ENCODE results near the gene ADAMTS15. TPM values are rescaled to one million over a fixed set of nuclear protein-coding genes. Genes with fewer than 3 reads are reported as not detected.

The ADAMTS15 gene
- total and polyA plus RNA-seq, 7 donors: 0.46 to 8.9 (median 2.4) TPM

DNA sequence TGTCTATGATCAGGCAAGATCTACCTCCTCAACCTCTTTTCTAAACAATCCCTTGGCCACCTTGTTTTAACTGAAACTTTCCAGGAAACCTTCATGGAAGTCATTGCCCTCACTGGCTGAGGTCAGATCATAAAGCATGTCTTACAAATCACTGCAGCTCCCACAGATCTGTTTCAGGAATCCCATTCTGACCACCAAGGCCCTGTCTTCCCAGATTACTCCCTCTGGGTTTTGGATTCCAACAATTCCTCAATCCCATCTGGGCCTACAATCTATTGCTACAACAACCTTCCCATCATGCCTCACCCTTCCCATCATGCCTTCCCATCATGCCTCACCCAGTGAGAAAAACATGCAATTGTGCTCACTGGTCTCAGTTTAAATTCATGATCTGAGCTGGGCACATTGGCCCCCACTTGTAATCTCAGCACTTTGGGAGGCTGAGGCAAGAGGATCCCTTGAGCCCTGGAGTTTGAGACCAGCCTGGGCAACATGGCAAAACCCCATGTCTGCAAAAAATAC is 15.9 kb downstream of the ADAMTS15 start:
- Histone ChIP-seq H3K9me3 (no peaks in the 10 kb centered on the region), H3K36me3 (peaks cover 0 to 22% (median 4%) of the 10 kb centered on the region in 4 donors), H3K4me1 (no peaks in the 10 kb centered on the region), H3K27me3 (no peaks in the 10 kb centered on the region), H3K4me3 (no peak overlapping the region), H3K27ac (no peak overlapping the region)
- intact Hi-C loops (cut with DNase I): no loop called here
- no peak for TF ChIP-seq POLR2AphosphoS5 (IDR thresholded peaks at IDR 0.05)
- no peak for TF ChIP-seq EP300 (IDR thresholded peaks at IDR 0.05)
- no peak for TF ChIP-seq CTCF (IDR thresholded peaks at IDR 0.05)
- no peak for TF ChIP-seq POLR2A (IDR thresholded peaks at IDR 0.05)
- no peak for DNase-seq

GRCh38 chr11:130465263-130465662 is 16.8 kb downstream of the ADAMTS15 start:
- intact Hi-C loops (cut with DNase I): no loop called here
- TF ChIP-seq POLR2AphosphoS5 (IDR thresholded peaks at IDR 0.05): no peak
- no peak for TF ChIP-seq EP300 (IDR thresholded peaks at IDR 0.05)
- TF ChIP-seq CTCF (IDR thresholded peaks at IDR 0.05): no peak
- no peak for TF ChIP-seq POLR2A (IDR thresholded peaks at IDR 0.05)
- H3K36me3 ChIP-seq: peaks cover 0 to 22% (median 4%) of the 10 kb centered on the region in 4 donors
- no peak overlapping the region for H3K4me3 ChIP-seq
- no peak for DNase-seq
- no peak overlapping the region for H3K27ac ChIP-seq
- no peaks in the 10 kb centered on the region for H3K27me3 ChIP-seq
- no peaks in the 10 kb centered on the region for H3K9me3 ChIP-seq
- H3K4me1 ChIP-seq: no peaks in the 10 kb centered on the region
- WGBS, 2 donors: 94 to 96% methylated on average over 5 of the region's 5 CpGs

GRCh38 chr11:130467116-130467900 is 18.9 kb downstream of the ADAMTS15 start:
- H3K4me3 ChIP-seq: no peak overlapping the region
- TF ChIP-seq CTCF (IDR thresholded peaks at IDR 0.05): no peak
- no peak for TF ChIP-seq POLR2AphosphoS5 (IDR thresholded peaks at IDR 0.05)
- no peak for DNase-seq
- H3K27ac ChIP-seq: no peak overlapping the region
- H3K27me3 ChIP-seq: no peaks in the 10 kb centered on the region
- H3K36me3 ChIP-seq: peaks cover 0 to 24% (median 3%) of the 10 kb centered on the region in 4 donors
- H3K9me3 ChIP-seq: no peaks in the 10 kb centered on the region
- no peaks in the 10 kb centered on the region for H3K4me1 ChIP-seq
- intact Hi-C loops (cut with DNase I): no loop called here
- 89 to 91% methylated on average over 10 of the region's 10 CpGs for WGBS, 2 donors

- intact Hi-C loops (cut with DNase I): no loop called here
- DNase-seq: no peak
- peaks cover 0 to 32% (median 0%) of the 10 kb centered on the region in 4 donors for H3K36me3 ChIP-seq
- no peak overlapping the region for H3K4me3 ChIP-seq
- H3K4me1 ChIP-seq: no peaks in the 10 kb centered on the region
- no peaks in the 10 kb centered on the region for H3K27me3 ChIP-seq
- TF ChIP-seq POLR2AphosphoS5 (IDR thresholded peaks at IDR 0.05): no peak
- no peak for TF ChIP-seq EP300 (IDR thresholded peaks at IDR 0.05)
- TF ChIP-seq POLR2A (IDR thresholded peaks at IDR 0.05): no peak
- no peak for TF ChIP-seq CTCF (IDR thresholded peaks at IDR 0.05)
- WGBS, 2 donors: 96 to 97% methylated on average over 6 of the region's 6 CpGs
- no peaks in the 10 kb centered on the region for H3K9me3 ChIP-seq
- H3K27ac ChIP-seq: no peak overlapping the region
Observed at GRCh38 chr11:130469181-130469580, 20.7 kb downstream of the ADAMTS15 start.

Measured in sigmoid colon (tissue), 7 donors.